ENCODE data around the gene NCAPH2.

NCAPH2 gene

GRCh38 chr22:50463188-50463900 lies 44.7 kb upstream of the NCAPH2 start:
- TF ChIP-seq, protein P1, sequence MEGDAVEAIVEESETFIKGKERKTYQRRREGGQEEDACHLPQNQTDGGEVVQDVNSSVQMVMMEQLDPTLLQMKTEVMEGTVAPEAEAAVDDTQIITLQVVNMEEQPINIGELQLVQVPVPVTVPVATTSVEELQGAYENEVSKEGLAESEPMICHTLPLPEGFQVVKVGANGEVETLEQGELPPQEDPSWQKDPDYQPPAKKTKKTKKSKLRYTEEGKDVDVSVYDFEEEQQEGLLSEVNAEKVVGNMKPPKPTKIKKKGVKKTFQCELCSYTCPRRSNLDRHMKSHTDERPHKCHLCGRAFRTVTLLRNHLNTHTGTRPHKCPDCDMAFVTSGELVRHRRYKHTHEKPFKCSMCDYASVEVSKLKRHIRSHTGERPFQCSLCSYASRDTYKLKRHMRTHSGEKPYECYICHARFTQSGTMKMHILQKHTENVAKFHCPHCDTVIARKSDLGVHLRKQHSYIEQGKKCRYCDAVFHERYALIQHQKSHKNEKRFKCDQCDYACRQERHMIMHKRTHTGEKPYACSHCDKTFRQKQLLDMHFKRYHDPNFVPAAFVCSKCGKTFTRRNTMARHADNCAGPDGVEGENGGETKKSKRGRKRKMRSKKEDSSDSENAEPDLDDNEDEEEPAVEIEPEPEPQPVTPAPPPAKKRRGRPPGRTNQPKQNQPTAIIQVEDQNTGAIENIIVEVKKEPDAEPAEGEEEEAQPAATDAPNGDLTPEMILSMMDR (conservative IDR thresholded peaks at IDR 0.05; ENCODE audit: low read depth, low read length), result no peak
- no peak for DNase-seq (ENCODE audit: low read depth)
- H3K4me3 ChIP-seq (ENCODE audit: low read length), result no peak overlapping the region

- no peak for DNase-seq (ENCODE audit: low read depth)
- no peak overlapping the region for H3K4me3 ChIP-seq (ENCODE audit: low read length)
- TF ChIP-seq, protein P1 (conservative IDR thresholded peaks at IDR 0.05; ENCODE audit: low read depth, low read length), result no peak
Observed at GRCh38 chr22:50464451-50464850, 43.6 kb upstream of the NCAPH2 start.

DNA sequence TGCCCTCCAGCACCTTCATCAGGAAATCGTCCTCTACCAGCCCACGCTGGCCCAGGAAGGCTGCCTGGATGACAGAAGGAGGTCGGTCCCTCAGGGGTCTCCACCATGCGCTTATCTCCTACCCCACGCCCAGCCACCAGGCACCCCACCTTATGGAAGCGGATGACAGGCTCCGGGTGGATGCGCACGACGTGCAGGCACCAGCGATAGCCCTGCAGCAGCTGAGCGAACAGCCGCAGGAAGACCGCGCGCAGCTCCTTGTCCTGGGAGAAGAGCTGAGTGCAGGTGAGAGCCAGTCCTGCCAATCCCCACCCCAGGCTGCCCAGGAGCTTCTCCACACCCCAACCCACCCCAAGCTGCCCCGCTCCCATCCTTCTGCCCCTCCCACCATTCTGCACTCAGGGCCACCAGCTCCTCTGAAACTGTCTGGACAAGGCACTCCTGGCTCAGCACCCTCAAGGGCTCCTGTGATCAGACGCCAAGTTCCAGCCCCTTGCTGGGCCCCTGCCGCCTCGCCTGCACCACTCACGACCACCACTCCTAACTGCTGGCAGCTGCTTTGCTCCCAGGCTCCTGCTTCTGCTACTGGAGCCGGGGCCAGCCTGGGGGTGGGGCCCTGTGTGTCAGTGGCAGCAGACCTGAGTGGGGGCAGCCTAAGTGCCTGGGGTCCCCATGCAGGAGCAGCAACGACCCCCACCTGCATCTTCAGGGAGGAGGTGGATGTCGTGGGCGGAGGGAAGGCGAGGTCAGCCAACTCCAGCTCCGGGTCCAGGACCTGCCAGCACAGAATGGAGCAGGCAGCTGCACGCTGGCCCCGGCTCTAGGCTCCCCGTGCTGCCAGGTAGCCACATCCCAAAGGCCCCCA lies 42.7 kb upstream of the NCAPH2 start:
- no peak for DNase-seq (ENCODE audit: low read depth)
- TF ChIP-seq, protein P1 (conservative IDR thresholded peaks at IDR 0.05; ENCODE audit: low read depth, low read length), result no peak

GRCh38 chr22:50467341-50467740 lies 40.7 kb upstream of the NCAPH2 start:
- TF ChIP-seq, protein P1 (conservative IDR thresholded peaks at IDR 0.05; ENCODE audit: low read depth, low read length), result no peak
- no peak for DNase-seq (ENCODE audit: low read depth)
- no peak overlapping the region for H3K4me3 ChIP-seq (ENCODE audit: low read length)

More for the DNA sequence above, 42.7 kb upstream of the NCAPH2 start:
- H3K4me3 ChIP-seq (ENCODE audit: low read length), result no peak overlapping the region

- DNase-seq (ENCODE audit: low read depth), result no peak
- TF ChIP-seq, protein P1 (conservative IDR thresholded peaks at IDR 0.05; ENCODE audit: low read depth, low read length), result no peak
Observed at GRCh38 chr22:50467773-50468440, 40.1 kb upstream of the NCAPH2 start.

GRCh38 chr22:50468626-50469025 lies 39.4 kb upstream of the NCAPH2 start:
- DNase-seq (ENCODE audit: low read depth), result no peak
- TF ChIP-seq, protein P1 (conservative IDR thresholded peaks at IDR 0.05; ENCODE audit: low read depth, low read length), result no peak
- H3K4me3 ChIP-seq (ENCODE audit: low read length), result no peak overlapping the region

More at GRCh38 chr22:50467773-50468440, 40.1 kb upstream of the NCAPH2 start:
- no peak overlapping the region for H3K4me3 ChIP-seq (ENCODE audit: low read length)
